Measurements from ENCODE around the gene FANCC.

DNA sequence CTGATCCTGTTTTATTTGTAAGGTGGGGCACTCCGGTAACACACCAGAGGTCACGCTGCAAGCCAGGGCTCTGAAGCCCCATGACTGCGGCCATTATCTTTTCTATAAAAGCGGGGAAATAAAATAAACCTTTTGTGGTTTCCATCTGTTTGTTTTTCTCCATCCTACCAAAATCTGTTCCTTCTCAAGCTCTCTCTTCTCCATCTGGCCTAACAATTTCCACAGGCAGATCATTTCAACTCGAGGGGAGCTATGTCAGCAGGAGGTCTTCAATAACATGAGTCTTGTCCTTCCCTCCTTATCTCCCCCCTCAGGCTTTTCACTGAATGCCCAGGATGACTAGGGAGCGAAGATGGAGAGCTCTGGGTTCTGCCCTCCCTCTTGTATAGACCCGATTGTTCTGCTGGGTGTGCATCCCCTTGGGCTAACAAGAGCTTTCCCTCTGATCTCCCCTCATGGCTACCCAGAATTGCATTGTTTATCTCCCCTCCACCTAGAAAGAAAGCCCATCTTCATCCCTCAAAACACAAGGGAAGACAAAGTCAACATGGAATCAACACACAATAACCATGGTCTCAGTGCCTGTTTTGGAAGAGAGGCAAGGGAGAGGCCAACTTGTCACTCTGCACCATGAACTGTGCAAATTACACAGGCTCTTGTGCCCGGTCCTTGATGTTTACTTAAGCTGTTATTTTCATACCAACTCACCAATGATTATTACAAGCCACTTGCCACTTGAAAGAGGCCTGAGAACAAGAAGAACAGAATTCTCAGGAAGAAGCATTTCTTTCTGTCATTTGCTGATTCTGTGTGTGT, 187.8 kb downstream of the FANCC start:
- TF ChIP-seq, protein P1, sequence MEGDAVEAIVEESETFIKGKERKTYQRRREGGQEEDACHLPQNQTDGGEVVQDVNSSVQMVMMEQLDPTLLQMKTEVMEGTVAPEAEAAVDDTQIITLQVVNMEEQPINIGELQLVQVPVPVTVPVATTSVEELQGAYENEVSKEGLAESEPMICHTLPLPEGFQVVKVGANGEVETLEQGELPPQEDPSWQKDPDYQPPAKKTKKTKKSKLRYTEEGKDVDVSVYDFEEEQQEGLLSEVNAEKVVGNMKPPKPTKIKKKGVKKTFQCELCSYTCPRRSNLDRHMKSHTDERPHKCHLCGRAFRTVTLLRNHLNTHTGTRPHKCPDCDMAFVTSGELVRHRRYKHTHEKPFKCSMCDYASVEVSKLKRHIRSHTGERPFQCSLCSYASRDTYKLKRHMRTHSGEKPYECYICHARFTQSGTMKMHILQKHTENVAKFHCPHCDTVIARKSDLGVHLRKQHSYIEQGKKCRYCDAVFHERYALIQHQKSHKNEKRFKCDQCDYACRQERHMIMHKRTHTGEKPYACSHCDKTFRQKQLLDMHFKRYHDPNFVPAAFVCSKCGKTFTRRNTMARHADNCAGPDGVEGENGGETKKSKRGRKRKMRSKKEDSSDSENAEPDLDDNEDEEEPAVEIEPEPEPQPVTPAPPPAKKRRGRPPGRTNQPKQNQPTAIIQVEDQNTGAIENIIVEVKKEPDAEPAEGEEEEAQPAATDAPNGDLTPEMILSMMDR (conservative IDR thresholded peaks at IDR 0.05 in 1 of 2, IDR thresholded peaks at IDR 0.05 in 1 of 2; ENCODE audit: low read depth in 1 of 2, low read length in 2 of 2): no peak
- TF ChIP-seq EZH2 (IDR thresholded peaks at IDR 0.05; ENCODE audit: low read length, missing control alignments): no peak
